HG03521 (cell line): ENCODE results near the gene NUDT8.
"Not testable (repeated sequence)": the region's sequence is repeated elsewhere in the genome, so short reads cannot be mapped to it uniquely, and the experiment has no call there.

Experiments
- ATAC-seq: cut with Tn5 transposase; IDR thresholded peaks from one replicate; pipeline ENCODE4 v1.9.1; 2021; ENCODE audit warnings: mild to moderate bottlenecking, moderate library complexity; ENCODE audit not compliant: unreplicated experiment

Gene NUDT8

DNA sequence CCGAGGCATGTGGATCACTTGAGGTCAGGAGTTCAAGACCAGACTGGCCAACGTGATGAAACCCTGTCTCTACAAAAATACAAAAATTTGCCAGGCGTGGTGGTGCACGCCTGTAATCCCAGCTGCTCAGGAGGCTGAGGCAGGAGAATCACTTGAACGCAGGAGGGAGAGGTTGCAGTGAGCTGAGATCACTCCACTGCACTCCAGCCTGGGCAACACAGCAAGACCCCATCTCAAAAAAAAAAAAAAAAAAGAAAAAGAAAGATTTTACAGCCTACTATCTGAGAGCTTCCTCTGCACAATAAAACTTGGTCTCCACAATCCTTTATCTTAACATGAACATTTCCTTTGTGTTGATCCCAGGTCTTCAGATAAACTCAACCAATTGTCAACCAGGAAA, 31.0 kb upstream of the NUDT8 start:
- ATAC-seq = not testable (repeated sequence)

DNA sequence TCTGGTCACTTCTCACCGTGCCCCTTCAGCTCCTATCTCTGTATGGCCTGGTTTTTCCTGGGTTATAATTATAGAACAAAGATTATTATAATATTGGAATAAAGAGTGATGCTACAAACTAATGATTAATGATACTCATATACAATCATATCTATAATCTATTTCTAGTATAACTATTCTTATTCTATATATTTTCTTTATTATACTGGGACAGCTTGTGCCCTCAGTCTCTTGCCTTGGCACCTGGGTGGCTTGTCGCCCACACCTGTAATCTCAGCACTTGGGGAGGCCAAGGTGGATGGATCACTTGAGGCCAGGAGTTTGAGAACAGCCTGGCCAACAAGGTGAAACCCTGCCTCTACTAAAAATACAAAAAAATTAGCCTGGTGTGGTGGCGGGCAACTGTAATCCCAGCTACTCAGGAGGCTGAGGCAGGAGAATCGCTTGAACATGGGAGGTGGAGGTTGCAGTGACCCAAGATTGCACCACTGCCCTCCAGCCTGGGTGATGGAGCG, 30.0 kb upstream of the NUDT8 start:
- not testable (repeated sequence) for ATAC-seq

DNA sequence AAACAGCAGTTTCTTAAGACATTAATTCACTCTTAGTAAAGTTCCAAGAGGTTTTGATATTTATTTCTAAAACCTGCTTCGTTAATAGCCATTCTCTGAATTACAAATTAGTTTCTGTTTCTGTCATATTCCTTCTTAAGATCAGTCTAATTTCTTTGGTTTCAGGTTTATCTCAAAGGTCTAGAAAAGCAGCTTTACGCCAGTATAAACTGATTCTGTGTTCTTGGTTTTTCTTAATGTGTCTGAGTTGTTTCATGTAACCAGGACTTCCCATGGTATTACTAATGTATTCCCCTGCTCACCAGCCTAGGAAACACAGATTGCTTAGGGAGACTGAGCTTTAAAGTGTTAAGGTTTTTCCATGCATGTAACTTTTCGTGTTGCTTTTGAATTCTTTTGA, 27.6 kb upstream of the NUDT8 start:
- no peak for ATAC-seq

DNA sequence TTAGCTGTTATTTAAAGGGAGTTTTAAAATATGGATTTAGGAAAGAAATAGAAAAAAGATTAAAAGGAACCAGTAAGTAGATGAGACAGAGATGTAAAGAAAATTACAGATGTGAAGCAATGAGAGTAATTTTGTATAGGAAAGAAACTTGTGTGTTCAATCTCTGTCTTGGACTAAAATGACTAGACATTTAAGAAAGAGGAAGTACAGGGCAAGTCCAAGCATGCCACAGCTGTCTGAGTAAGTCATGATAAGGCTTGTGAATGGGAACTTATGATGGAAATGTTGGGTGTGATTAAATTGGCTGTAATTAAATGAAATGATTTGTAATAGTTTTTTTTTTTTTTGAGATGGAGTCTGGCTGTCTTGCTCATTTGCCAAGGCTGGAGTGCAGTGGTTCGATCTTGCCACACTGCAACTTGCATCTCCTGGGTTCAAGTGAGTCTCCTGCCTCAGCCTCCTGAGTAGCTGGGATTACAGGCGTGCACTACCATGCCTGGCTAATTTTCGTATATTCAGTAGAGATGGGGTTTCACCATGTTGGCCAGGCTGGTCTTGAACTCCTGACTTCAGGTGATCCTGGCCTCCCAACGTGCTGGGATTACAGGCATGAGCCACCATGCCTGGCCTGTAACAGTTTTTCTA, 26.7 kb upstream of the NUDT8 start:
- ATAC-seq = no peak

DNA sequence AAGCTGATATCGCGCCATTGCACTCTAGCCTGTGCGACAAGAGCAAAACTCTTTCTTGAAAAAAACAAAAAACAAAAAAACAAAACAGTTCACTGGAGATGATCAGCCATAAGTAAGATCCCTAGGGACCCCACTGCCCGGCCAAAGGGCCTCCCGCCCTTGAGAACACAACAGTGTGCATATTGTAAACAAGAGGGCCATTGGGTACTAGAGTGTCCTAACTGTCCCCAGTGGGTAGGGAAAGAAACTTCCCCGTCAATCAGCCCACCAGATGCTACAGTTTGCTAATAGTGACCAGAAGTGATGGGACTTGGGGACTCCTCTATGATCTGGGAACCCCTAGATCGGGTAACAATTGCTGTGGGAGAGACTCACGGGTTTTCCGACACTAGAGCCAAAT, 24.5 kb upstream of the NUDT8 start:
- no peak for ATAC-seq

DNA sequence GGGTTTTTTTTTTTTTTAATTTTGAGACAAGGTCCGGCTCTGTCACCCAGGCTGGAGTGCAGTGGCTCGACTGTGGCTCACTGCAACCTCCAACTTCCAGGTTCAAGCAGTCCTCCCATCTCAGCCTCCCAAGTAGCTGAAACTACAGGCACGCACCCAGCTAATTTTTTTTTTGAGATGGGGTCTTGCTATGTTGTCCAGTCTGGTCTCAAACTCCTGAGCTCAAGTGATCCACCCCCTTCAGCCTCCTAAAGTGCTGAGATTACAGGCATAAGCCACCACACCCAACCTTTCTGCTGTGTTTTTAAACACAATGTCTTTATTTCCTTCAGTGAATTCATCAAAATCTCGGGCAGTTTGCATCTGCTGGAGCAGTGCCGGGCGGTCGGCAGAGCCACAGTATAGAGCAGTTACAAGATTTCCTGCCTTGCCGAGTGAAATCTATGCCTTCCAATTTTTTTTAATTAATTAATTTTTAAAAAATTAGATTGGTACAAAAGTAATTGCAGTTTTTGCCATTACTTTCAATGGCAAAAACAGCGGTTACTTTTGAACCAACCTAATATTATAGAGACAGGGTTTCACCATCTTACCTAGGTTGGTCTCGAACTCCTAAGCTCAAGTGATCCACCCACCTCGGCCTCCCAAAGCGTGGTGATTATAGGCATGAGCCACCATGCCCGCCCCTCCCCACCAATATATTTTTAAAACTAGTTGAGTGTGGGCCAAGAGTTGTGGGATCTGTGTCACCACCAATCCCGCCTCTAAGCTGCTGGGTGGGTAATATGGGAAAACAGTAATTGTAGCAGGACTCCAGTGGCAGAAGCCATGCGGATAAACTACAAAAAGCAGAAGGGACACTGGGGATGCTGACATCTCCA, 23.5 kb upstream of the NUDT8 start:
- no peak for ATAC-seq

DNA sequence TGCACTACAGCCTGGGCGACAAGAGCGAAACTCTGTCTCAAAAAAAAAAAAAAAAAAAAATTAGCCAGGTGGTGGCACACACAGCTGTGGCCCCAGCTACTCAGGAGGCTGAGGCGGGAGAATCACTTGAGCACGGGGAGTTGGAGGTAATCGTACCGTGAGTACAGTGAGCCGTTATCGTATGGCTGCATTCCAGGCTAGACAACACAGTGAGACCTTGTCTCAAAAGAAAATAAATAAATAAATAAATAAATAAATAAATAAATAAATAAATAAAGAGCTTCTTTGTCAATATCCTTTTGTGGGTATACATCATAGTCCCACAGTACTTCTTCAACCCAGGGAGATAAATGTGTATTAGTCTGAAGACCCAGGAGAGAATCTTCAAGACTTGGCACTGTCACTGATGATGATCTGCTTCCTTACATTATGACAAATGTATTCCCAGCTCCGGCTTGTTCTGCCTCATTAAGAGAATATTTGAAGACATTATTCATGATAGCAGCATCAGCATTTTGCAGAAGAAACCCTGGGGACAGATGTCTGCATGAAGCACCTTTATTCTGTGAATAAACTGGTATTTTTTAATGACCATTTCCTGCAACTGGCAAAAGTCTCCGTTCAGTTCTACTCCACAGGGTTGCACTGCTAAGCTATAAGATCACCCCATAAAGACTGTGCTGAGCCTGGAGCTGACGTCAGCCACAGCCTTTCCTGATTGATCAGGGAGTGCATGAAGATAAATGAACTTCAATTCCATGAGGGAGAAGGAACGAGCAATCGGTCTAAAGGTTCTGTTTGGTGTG, 22.4 kb upstream of the NUDT8 start:
- ATAC-seq = no peak

DNA sequence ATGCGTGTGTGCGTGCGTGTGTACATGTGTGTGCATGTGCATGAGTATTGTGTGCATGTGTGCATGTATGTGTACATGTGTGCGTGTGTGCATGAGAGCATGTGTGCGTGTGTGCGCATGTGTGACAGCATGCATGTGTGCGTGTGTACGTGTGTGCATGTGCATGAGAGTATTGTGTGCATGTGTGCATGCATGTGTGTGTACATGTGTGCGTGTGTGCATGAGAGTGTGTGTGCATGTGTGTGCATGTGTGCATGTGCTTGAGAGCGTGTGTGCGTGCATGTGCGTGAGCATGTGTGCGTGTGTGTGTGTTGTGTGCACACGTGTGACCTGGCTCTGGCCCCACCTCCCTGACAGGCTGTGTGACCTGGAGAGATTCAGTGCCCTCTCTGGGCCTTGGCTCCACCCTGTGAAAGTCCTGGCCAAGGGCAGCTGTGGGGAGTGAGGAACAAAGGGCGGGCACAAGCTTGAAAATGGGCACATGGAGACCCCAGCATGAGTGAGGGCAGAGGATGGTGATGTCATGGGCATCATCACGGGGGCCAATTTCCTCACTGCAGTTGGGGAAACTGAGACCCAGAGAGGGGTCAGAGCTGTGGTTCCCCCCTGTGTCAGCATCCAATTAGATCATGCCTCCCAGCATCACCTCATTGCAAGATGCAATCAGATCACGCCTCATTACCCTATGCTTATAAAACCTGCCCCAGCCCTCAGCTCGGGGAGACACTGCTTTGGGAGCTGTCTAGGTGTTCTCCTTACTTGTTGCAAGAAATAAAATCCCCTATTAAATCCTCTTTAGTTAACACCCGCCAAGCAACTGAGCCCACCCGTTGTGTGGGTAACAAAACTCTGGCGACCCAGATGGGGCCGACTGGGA, 20.1 kb upstream of the NUDT8 start:
- no peak for ATAC-seq

DNA sequence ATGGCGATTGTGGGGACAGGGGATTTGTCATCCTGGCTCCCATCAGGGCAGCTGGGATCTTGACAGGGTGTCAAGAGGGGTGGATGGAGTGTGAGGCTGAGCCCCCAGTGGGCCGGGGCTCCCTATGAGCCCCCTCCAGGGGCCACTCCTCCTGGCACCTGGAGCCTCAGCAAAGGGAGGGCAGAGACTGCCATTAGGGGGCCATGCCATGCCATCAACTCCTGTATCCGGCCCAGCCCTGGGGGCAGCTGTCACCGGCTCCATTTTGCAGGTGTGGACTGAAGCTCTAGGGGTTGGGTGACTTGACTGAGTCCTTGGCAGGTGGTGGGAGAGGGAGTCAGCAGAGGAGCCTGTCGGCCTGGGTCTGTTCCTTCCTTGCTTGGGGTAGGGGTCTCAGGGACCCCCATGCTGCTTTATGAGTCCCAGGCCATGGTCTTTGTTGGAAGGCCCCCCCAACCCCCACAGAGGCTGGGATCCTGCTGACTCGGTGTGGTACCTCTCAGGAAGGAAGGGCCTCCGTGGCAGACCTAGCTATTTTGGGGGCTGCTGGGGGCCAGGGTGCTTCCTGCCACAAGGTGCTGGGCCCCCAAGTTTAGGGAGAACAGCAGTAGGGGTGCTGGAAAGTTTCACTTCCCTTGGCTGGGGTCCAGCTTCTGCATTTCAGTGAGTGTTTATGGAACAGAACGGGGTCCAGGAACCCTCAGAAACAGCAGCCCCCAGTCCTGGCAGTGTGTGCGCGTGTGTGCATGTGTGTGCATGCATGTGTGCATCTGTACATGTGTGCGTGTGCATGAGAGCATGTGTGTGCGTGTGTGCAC, 19.3 kb upstream of the NUDT8 start:
- no peak for ATAC-seq

DNA sequence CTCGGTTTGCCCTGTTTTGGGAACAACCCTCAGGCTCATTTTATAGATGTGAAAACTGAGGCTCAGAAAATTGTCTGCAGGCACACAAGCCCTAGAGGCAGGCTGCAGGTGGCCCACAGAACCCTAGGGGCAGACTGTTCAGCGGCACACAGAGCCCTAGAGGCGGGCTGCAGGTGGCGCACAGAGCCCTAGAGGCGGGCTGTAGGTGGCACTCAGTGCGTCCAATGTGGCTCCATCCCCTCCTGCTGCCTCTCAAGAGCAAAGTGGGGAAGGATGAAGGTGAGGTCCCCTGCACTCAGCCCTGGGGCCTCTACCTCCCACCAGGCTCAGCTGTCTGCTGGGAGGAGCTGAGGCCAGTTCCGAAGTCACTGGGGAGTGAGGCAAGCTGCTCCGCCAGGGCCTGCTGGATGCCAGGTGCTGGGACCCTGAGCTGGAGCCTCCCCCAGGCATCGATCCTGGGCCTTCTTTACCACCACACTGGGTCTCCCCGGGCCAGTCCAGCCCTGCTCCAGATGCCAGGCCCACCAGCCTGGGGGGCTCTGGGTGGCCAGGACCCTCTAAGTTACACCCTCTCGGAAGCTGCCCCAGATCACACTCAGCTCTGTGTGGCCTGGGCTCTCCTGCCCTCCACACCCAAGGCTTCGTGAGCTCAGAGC, 18.5 kb upstream of the NUDT8 start:
- ATAC-seq = no peak

DNA sequence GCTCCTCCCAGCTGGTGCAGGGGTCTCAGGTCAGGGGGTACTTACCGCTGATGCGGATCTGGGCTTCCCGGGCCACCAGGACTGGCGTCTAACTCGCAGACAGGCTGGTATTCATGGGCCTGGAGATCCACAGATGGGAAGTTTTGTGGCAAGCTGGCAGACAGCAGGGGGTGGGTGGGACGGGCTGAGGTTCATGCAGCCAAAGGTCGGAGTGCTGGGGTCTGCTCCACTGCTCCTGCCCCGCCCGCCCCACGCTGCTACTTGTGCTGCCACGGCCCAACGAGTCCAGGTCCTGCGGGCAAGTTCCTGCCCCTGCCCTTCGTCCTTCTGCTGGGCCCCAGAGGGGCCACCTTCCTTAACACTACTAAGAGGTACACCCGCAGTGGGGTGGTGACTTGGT, 17.7 kb upstream of the NUDT8 start:
- no peak for ATAC-seq

DNA sequence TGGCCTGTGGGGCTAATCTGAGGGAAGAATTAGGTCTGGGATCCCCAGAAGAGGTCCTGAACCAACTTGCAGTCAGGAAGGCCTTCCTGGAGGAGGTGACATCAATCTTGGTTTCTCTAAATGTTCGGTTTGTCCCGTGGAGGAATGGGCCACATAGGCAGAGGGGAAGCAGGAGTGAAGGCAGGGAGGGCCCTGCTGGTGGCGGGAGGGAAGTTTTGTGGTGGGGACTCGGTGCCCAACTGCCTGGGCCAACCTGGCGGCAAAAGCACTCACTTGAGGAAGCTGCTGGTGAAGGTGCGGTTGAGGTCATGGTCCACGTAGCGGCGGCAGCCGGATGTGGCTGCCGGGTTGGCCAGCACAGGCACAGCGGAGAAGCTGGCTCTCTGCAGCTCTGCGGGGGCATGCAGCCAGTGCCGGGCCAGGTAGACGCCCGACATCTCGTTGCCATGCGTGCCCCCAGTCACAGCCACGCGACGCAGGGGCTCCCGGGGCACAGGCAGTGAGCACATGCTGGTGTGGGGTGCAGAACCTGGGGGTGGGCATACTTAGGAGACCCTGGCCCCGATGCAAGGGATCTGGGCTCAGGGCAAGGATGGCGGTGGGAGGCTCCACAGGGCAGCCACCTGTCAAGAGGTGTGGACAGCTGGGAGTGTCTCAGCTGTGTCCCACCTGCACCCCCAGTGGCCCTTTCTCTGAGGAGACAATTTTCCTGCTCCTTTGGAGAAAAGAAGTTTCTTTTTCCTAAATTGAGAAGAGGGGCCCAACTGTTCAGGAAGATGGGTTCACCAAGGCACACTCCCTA, 17.0 kb upstream of the NUDT8 start:
- no peak for ATAC-seq

DNA sequence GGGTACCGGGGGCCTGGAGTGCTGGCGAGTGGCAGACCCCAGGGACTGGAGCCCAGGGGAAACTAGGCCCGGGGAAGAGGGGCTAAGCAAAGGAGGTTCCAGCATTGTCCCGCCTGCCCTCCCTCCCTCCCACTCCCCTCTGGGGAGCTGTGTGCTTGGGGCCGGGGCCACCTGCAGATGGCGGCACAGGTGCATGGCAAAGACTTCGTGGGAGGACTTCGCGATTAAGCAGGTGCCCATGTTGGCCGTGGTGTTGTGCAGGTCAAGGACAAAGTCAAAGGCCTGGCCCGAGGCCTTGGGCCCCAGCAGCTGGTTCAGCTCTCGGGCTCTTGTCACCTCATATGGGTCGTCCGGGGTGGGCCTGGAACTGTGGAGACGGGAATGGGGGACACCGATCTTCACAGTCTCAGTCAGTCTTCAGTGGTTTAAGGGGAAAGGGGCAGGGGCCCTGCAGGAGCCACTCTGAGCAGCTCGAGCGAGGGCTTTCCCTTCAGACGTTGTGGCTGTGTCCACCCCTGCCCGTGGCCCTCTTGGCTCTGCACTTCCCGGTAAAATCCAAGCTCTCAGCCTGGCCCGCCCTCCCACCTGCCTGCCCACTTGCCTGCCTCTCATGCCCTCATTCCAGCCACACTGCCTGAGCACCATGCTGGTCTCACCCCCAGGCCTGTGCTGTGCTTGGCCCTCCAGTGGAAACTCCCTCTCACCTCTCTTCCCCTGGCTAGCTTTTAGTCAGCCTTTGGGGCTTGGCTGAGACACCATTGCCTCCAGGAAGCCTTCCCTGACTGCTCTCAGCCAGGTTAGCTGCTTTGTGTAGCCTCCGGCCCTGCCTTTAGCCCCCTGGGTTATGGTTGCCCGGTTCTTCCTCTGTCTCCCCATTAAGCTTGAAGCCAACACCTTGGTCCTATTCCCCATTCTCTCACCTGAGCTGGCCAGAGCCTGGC, 16.1 kb upstream of the NUDT8 start:
- no peak for ATAC-seq

DNA sequence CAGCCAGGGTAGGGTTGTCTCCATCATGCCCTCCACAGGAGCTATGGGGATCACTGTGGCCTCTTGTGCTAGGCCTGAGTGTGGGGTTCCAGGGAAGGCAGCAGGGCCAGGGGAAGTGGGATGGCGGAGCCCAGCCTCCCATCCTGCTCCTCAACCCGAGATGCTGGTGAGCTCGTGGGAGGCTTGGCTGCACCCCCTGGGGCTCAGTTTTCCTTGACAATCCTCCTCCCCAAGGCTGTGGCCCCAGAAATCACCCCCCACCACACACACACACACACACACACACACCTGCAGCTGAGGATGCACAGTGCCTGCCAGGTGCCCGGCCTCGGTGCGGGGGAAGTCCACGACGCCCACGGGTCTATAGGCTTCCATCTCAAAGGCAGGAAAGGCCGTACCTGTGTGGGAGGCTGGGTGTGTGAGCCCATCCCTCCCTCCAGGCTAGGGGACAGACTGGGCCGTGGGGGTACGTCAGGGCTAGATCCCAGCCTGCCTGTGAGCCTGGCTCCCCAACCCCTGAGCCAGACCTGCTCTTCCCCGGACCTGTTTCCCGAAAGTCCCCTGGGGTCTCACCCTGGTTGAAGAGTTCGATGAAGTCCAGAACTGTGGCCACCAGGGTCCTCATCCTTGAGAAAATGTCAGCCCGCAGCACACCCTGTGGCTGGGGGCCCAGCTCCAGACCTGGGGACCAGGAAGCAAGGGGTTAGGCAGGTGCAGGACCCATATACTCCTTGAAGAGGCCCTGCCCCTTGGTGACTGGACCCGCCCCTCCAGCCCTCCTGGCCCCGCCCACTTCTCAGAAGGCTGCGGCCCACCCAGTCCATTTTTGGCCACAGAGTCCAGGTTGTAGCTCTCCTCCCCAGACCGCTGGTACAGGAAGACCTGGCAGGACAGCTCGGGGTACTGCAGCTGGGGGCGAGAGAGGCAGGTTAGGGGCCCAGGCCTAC, 15.0 kb upstream of the NUDT8 start:
- ATAC-seq = no peak

DNA sequence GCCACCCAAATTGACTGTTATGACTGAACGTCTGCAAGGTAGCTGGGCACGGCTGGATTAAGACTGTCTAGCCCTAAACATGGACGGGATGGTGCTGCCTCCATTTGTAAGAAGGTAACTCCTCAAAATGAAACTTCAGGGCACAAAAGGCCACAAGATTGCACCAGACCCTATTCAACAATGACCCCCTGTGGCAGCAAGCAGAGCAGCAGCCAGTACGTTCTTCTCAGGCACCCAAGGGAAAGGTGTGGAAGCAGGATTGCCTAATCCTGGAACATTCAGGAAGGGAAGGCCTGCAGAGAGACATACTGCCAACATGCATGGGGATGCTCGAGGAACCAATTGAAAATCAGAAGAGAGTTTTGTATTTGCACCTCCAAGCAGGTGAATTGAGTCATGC, 14.3 kb upstream of the NUDT8 start:
- ATAC-seq = no peak
